Activated T-cell treated with anti-CD3 and anti-CD28 coated beads, Interleukin-2, amount 50 U/mL, for 72 hours (primary cell): ENCODE data around the gene CITED2. TPM values are rescaled to one million over a fixed set of nuclear protein-coding genes. Genes with fewer than 3 reads are reported as not detected.

Source experiments
- ATAC-seq, 2 donors: fragments of 150-1000 bp; cut with Tn5 transposase; replicated peaks in 1 of 2; 2 replicates each; pipeline ENCODE4 v1.10.0; 2021; ENCODE audit warnings: moderate library complexity in 2 of 2, mild to moderate bottlenecking in 1 of 2
- DNase-seq, 2 donors: peaks; one replicate each; pipeline ENCODE4 v3.0.0; 2021 to 2022; ENCODE audit warnings: mixed read lengths in 1 of 2
- H3K27ac Mint-ChIP-seq: one replicate; pipeline ENCODE4 v1.8.0; 2022; ENCODE audit warnings: mild to moderate bottlenecking, moderate library complexity, mixed read lengths
- H3K27me3 Mint-ChIP-seq: one replicate; pipeline ENCODE4 v1.8.0; 2022; ENCODE audit warnings: low read depth, mixed read lengths
- H3K36me3 Mint-ChIP-seq, 2 donors: one replicate each; pipeline ENCODE4 v1.8.0; 2022; ENCODE audit warnings: mixed read lengths in 2 of 2, mild to moderate bottlenecking in 1 of 2; ENCODE audit not compliant: insufficient read depth in 2 of 2
- H3K4me1 Mint-ChIP-seq: one replicate; pipeline ENCODE4 v1.8.0; 2022; ENCODE audit warnings: low read depth, mixed read lengths
- H3K4me3 Mint-ChIP-seq, 2 donors: one replicate each; pipeline ENCODE4 v1.8.0; 2022; ENCODE audit warnings: mild to moderate bottlenecking in 2 of 2, mixed read lengths in 2 of 2, moderate library complexity in 2 of 2
- H3K9me3 Mint-ChIP-seq, 2 donors: one replicate each; pipeline ENCODE4 v1.8.0; 2022; ENCODE audit warnings: mixed read lengths in 2 of 2
- total RNA-seq, 2 donors: library from RNA; stranded (reverse); gene quantifications; one replicate each; pipeline ENCODE4 v1.2.3, GENCODE V29; 2022

CITED2 gene
- total RNA-seq, 2 donors from 2014 or later: 26.0 to 73.0 TPM

DNA sequence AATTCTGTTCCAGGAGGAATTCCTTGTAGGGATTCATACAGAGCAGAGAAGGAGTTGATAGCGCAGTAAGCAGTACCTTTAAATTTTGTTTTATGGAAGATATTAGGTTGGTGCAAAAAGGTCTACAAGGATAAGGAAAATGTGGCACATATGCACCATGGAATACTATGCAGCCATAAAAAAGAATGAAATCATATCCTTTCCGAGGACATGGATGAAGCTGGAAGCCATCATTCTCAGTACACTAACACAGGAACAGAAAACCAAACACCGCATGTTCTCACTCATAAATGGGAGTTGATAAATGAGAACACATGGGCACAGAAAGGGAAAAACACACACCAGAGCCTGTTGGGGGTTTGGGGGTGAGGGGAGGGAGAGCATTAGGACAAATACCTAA, 45.2 kb downstream of the CITED2 start:
- Mint-ChIP-seq H3K4me1 (peaks cover 3% of the 10 kb centered on the region), H3K27ac (no peak overlapping the region), H3K36me3 (no peaks in the 10 kb centered on the region), H3K9me3 (peaks cover 0 to 2% of the 10 kb centered on the region in 2 donors), H3K27me3 (no peaks in the 10 kb centered on the region), H3K4me3 (no peak overlapping the region)
- DNase-seq (no peak), ATAC-seq (no peak)

- Mint-ChIP-seq H3K4me3 (no peak overlapping the region), H3K36me3 (peaks cover 7 to 8% of the 10 kb centered on the region in 2 donors), H3K27ac (no peak overlapping the region), H3K9me3 (peaks cover 6 to 9% of the 10 kb centered on the region in 2 donors), H3K27me3 (no peaks in the 10 kb centered on the region), H3K4me1 (peaks cover 25% of the 10 kb centered on the region)
- ATAC-seq (no peak), DNase-seq (no peak)
Observed at GRCh38 chr6:139327038-139327437, 47.4 kb downstream of the CITED2 start.

DNA sequence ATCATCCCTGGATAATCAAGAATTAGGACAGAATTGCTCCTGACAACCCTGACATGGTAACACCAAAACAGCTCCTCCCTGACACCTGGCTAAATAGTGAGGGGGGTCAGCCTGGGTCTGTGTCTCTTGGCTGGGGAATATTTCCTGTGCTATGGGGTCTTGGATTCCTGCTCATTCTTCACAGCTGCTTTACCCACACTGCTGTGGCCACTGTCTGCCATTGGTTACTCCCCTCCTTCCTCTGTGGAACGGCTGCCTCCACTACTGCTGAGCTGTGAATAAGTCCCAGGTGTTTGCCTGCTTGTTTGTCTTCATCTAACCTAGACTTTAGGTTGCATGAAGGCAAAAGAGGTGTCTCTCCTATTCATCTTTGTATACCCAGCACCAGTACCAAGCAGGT, 48.8 kb downstream of the CITED2 start:
- H3K36me3 Mint-ChIP-seq: peaks cover 7 to 8% of the 10 kb centered on the region in 2 donors
- no peak for ATAC-seq
- H3K4me3 Mint-ChIP-seq: no peak overlapping the region
- H3K4me1 Mint-ChIP-seq: peaks cover 31% of the 10 kb centered on the region
- no peak for DNase-seq
- H3K27me3 Mint-ChIP-seq: no peaks in the 10 kb centered on the region
- no peak overlapping the region for H3K27ac Mint-ChIP-seq
- peaks cover 6 to 9% of the 10 kb centered on the region in 2 donors for H3K9me3 Mint-ChIP-seq

DNA sequence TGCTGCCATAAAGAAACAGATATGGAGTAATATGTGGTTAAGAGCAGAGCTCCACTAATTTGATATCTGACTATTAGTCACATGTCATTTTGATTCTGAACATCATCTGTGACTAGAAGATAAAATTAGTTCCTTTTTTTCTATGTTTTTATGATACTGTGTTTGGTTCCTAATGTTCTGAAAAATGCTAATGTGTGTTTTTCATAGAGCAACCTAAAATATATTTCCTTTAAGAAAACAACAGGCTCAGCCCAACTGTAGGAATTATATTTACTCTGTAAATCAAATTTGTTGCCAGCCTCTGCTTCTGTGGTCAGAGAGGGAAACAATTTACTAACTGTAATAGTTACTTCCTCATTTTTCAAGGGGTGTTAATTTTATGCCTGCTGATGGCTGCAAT, 49.3 kb downstream of the CITED2 start:
- ATAC-seq (no peak), DNase-seq (no peak)
- Mint-ChIP-seq H3K27me3 (no peaks in the 10 kb centered on the region), H3K4me1 (peaks cover 37% of the 10 kb centered on the region), H3K36me3 (peaks cover 7 to 8% of the 10 kb centered on the region in 2 donors), H3K27ac (no peak overlapping the region), H3K9me3 (peaks cover 6 to 9% of the 10 kb centered on the region in 2 donors), H3K4me3 (no peak overlapping the region)

- H3K9me3 Mint-ChIP-seq: peaks cover 8 to 9% of the 10 kb centered on the region in 2 donors
- peak overlapping the region; percentile 82 for H3K27ac Mint-ChIP-seq
- H3K27me3 Mint-ChIP-seq: no peaks in the 10 kb centered on the region
- H3K4me3 Mint-ChIP-seq: peak overlapping the region in 1 of 2 donors; percentile 71
- ATAC-seq: no peak
- DNase-seq: no peak
- peaks cover 7 to 8% of the 10 kb centered on the region in 2 donors for H3K36me3 Mint-ChIP-seq
- peaks cover 37% of the 10 kb centered on the region for H3K4me1 Mint-ChIP-seq
Observed at GRCh38 chr6:139324301-139324555, 50.2 kb downstream of the CITED2 start.

GRCh38 chr6:139323511-139324300, 50.7 kb downstream of the CITED2 start:
- Mint-ChIP-seq H3K4me1 (peaks cover 37% of the 10 kb centered on the region), H3K4me3 (peak overlapping the region; percentile 66 to 71), H3K36me3 (peaks cover 7 to 8% of the 10 kb centered on the region in 2 donors), H3K9me3 (peaks cover 7 to 8% of the 10 kb centered on the region in 2 donors), H3K27ac (peak overlapping the region; percentile 82), H3K27me3 (no peaks in the 10 kb centered on the region)
- DNase-seq: peak; percentile 77 to 79
- peak; percentile 94 to 97 for ATAC-seq

Other genes with a start within 250 kb of the CITED2 start
- gene HECA, start 239.6 kb downstream of the CITED2 start, total RNA-seq: 10 to 100 TPM; 77.6 to 89.7 TPM
- gene TXLNB, start 82.7 kb downstream of the CITED2 start, total RNA-seq: under 1 TPM; 0.19 to 0.22 TPM